ENCODE data around the gene CASD1.

Gene CASD1

GRCh38 chr7:94514140-94514889, 4.7 kb downstream of the CASD1 start:
- DNase-seq, result no peak

- DNase-seq, result no peak
These were observed 5.3 kb downstream of the CASD1 start for GRCh38 chr7:94514917-94515316.

GRCh38 chr7:94525923-94526322, 16.3 kb downstream of the CASD1 start:
- no peak for DNase-seq

- DNase-seq, result no peak
These were observed 19.9 kb downstream of the CASD1 start for GRCh38 chr7:94529516-94529915.

GRCh38 chr7:94530109-94530508, 20.5 kb downstream of the CASD1 start:
- DNase-seq, result no peak

- no peak for DNase-seq
These were observed 23.1 kb downstream of the CASD1 start for GRCh38 chr7:94532676-94533075.

- no peak for DNase-seq
These were observed 30.8 kb downstream of the CASD1 start for GRCh38 chr7:94540428-94540827.

GRCh38 chr7:94547126-94547525, 37.5 kb downstream of the CASD1 start:
- no peak for DNase-seq

- no peak for DNase-seq
These were observed 46.4 kb downstream of the CASD1 start for GRCh38 chr7:94556028-94556427.

GRCh38 chr7:94557215-94557614, 47.6 kb downstream of the CASD1 start:
- DNase-seq, result no peak

GRCh38 chr7:94559972-94560371, 50.4 kb downstream of the CASD1 start:
- DNase-seq, result no peak

GRCh38 chr7:94561841-94562514, 52.4 kb downstream of the CASD1 start:
- DNase-seq, result no peak

- DNase-seq, result no peak
These were observed 52.9 kb downstream of the CASD1 start for GRCh38 chr7:94562525-94562924.

GRCh38 chr7:94565247-94565894, 55.8 kb downstream of the CASD1 start:
- no peak for DNase-seq

GRCh38 chr7:94567396-94567795, 57.8 kb downstream of the CASD1 start:
- no peak for DNase-seq

GRCh38 chr7:94571816-94572215, 62.2 kb downstream of the CASD1 start:
- no peak for DNase-seq

GRCh38 chr7:94575646-94576045, 66.0 kb downstream of the CASD1 start:
- DNase-seq, result no peak

- DNase-seq, result no peak
These were observed 66.7 kb downstream of the CASD1 start for GRCh38 chr7:94576316-94576715.

GRCh38 chr7:94577357-94577756, 67.7 kb downstream of the CASD1 start:
- DNase-seq, result no peak

GRCh38 chr7:94578614-94579013, 69.0 kb downstream of the CASD1 start:
- DNase-seq, result no peak

- DNase-seq, result no peak
These were observed 69.9 kb downstream of the CASD1 start for GRCh38 chr7:94579470-94579869.

GRCh38 chr7:94580601-94581000, 71.0 kb downstream of the CASD1 start:
- DNase-seq, result no peak

- no peak for DNase-seq
These were observed 74.5 kb downstream of the CASD1 start for GRCh38 chr7:94584113-94584512.

GRCh38 chr7:94588075-94588474, 78.5 kb downstream of the CASD1 start:
- DNase-seq, result no peak

All from NK-92 treated with Interleukin-12 subunit alpha and Interleukin-12 subunit beta, amount 100 ng/mL, for 24 hours (cell line).